Fibroblast of skin of back (primary cell): ENCODE results near the gene RWDD4.

Experiments
- DNase-seq: peaks from one replicate; pipeline ENCODE4 v3.0.0-alpha.2; 2013

RWDD4 gene

GRCh38 chr4:183599690-183600089 is 59.3 kb downstream of the RWDD4 start:
- no peak for DNase-seq

- no peak for DNase-seq
Measured at GRCh38 chr4:183599284-183599683, 59.7 kb downstream of the RWDD4 start.

- no peak for DNase-seq
Measured at GRCh38 chr4:183596067-183596757, 62.8 kb downstream of the RWDD4 start.

GRCh38 chr4:183594823-183595222 is 64.2 kb downstream of the RWDD4 start:
- no peak for DNase-seq

- no peak for DNase-seq
Measured at GRCh38 chr4:183591301-183591700, 67.7 kb downstream of the RWDD4 start.
